Stimulated activated CD8-positive, alpha-beta memory T cell treated with anti-CD3 and anti-CD28 coated beads, Interleukin-7, amount 100 ng/mL, for 1 hour (primary cell): ENCODE results near the gene ZNF548.
"Not testable (repeated sequence)": the region's sequence is repeated elsewhere in the genome, so short reads cannot be mapped to it uniquely, and the experiment has no call there.

Source experiments
- DNase-seq, 2 donors: peaks; one replicate each; pipeline ENCODE4 v3.0.0-alpha.2; 2020; ENCODE audit warnings: low read depth in 2 of 2

The ZNF548 gene

DNA sequence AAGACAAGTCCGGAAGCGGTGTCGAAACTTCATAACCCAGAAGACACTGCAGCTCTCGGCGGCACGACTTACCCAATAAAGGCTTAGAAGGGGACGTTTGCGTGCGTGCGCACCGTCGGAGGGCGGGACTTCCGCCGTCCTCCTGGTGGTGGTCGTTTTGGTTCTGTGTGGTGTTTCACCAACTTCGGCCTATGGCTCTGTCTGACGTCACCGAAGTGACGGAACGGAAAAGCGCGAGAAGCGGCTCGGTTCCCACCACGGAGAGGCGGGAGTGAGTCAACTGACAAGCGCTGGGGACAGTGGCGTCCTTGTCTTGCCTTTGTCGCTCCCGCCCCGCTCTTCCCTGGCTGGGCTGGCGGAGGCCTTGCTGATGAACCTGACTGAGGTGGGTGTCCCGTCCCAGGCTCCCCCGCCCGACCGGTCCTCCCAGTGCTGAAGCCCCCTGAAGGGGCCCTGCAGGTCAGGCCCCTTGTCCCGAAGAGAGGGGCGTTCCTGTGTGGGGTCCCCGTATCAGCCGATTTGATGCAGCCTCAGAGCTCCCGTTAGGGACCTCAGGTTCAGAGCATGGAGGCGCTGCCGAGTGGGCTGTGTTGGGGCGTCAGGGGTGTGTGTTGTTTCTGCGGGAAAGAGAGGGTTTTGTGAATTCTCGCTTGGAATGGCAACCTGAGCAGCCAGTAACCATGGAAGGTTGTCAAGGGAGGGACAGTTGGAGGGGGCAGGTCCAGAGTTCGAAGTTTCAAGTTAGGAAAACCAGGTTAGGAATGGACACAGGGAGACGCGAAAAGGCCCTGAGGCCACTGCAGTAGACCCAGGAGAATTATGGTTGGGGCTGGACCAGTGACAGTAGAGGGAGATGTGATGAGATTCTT, at the start of gene ZNF548:
ZNF548 (plus strand) TSS at position 125 of the 869 bp plus-strand sequence; CDS start at position 371, 246 bp downstream.
- DNase-seq: peak; percentile 96 to 97

DNA sequence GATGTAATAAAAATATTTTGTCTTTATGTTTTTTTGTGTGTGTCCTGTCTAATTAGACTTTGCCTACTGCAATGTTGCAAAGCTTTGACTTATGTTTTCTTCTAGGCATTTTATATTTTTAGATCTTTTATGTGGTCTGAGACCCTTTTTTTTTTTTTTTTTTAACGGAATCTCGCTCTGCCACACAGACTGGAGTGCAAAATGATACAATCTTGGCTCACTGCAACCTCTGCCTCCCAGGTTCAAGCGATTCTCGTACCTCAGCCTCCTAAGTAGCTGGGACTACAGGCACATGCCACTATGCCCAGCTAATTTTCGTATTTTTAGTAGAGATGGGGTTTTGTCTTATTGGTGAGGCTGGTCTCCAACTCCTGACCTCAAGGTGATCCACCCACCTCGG, 47.1 kb upstream of the ZNF548 start:
- no peak for DNase-seq

DNA sequence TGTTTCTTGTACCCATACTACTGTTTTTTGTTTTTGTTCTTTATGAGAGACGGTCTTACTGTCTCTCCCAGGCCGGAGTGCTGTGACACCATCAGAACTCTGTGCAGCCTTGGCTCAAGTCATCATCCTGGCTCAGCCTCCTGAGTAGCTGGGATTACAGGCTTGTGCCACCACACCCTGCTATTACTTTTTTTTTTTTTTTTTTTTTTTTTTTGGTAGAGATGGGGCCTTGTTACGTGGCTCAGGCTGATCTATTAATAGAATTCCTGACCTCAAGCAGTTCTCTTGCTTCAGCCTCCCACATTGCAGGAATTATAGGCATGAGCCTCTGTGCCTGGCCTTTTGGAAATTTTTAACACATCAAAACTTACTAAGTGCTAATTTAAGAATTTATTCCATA, 41.5 kb upstream of the ZNF548 start:
- DNase-seq: no peak

DNA sequence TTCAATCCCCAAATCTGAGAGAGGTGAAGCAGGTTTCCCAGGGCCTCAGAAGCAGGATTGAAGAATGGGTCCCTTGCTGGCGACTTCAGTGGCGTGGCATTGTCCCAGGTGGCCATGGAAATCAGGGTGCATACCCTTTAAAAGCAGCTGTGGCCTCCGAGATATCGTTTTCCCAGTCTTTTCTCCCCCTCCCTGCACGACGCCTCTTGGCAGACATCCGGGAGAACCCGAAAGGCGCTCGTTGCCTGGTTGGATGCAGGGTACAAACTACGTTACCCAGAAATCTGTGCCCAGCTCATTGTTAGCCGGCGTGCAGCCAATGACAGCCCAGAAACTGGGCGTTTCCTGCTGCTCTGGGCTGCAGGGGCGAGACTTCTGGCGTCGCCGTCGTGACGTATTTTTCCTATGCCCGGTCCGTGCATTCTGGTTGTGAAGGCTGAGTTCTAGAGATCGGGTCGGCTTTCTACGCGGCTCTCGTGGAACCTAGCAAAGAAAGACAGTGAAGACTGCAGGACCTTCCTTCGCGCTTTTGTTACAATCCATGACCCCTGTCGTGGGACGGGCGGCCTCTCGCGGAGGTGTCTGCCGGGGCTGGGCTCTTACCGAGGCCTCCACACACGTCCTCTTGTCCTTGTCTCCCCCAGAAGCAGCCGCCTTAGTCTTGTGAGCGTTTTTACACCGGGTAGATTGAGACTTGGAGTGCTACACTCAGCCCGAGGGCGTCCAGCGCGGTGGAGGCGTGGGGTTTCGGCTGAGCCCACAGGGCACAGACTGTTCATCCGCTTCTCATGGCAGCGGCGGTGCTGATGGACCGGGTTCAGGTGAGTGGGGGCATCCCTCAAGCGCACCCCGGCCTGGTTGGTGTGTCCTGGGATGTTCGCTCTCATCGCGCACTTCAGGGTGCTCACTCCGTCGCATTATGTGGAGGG, 38.5 kb upstream of the ZNF548 start, which contains the start of gene ZNF304:
ZNF304 (plus strand) TSS at position 395 of the 929 bp plus-strand sequence; CDS start at position 789, 394 bp downstream.
- peak; percentile 64 to 66 for DNase-seq

DNA sequence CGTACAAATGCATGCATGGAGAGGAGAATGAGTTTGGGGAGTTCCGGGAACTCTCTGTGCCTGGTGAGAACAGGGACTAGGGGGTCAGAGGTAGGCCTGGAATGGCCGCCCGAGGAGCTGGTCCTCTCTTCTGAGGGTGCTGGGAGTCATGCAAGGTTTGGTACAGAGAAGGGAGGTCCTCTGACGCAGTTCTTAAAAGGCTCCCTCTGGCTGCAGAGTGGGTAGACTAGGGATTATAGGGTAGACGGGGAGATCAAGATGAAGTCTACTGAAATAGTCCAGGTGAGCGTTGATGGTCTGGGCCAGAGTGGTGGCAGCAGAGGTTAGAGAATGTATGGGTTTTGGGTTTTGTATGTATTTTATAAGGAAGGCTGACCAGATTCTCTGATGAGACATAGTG, 37.8 kb upstream of the ZNF548 start:
- DNase-seq: no peak

DNA sequence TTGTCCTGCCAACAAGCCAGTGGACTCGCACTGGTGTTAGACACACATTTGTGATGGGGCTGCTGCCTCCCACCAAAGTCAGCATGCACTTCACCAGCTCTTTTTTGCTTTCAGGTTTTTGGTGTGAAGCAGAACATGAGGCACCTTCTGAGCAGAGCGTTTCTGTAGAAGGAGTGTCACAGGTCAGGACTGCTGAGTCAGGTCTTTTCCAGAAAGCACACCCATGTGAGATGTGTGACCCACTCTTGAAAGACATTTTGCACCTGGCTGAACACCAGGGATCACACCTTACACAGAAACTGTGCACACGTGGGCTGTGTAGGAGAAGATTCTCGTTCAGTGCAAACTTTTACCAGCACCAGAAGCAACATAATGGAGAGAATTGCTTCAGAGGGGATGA, 33.7 kb upstream of the ZNF548 start:
- no peak for DNase-seq

DNA sequence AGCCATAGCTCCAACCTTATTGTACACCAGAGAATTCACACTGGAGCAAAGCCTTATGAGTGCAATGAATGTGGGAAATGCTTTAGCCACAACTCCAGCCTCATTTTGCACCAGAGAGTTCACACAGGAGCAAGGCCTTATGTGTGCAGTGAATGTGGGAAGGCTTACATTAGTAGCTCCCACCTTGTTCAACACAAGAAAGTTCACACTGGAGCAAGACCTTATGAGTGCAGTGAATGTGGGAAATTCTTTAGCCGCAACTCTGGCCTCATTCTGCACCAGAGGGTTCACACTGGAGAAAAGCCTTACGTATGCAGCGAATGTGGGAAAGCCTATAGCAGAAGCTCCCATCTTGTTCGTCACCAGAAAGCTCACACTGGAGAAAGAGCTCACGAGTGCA, 32.2 kb upstream of the ZNF548 start:
- no peak for DNase-seq

DNA sequence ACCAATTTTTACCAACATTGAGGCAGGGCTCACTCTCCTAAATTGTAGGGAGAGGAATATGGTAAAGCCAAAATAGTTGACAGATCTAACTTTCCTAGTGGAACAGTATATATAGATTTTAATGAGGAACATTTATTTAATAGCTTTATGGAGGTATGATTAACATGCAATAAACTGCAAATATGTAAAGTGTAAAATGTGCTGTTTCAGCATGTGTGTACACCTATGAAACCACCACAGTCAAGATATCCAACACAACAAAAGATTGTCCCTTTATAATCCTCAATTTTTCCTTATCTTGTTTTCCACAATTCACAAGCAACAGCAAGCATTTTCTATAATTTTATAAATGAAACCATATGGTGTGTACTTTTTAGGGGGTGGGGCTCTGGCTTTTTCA, 30.4 kb upstream of the ZNF548 start:
- DNase-seq: no peak

DNA sequence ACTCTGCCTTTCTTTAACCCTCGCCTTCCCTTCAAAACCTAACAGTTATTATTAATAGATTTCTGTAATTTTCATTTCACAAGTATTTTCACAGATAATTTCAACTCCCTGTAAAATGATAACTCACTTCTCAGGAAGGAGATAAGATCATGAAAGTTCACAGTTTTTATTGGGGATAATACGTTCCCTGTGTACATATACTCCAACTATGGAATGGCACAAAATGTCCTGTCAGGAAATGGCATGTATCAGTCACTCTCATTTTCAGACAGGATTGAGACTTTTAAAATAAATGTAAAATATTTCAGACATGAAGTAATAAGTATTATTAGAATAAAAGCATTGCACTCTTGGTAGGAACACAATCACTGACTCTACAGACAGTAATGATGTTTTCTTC, 27.2 kb upstream of the ZNF548 start:
- DNase-seq: no peak

DNA sequence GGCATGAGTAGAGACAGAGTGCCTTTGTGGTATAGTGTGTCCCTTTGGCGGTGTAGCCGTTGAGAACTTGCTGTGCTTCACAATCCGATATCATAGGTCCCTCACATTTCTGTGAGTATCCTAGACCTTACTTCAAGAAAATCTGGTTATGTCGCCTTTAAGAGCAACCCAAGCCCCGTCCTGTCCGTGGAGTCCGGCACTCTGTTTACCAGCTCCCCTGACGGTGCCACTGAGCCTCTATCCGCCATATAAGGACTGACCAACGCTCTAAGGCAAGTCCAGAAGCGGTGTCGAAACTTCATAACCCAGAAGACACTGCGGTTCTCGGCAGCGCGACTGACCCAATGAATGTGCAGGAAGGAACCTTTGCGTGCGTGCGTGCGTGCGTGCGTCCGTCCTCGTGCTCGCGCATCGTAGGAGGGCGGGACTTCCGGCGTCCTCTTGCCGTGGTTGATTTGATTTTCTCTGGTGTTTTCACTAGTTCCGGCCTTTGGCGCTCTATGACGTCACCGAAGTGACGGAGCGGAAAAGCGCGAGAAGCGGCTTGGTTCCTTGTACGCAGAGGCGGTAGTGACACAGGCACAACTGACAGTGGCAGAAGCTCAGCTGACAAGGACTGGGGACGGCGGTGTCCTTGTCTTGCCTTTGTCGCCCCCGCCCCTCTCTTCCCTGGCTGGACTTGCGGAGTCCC, 26.5 kb upstream of the ZNF548 start, which contains the start of the genes TRAPPC2B and ZNF547:
TRAPPC2B (plus strand) TSS at position 555 of the 691 bp plus-strand sequence. CDS start 1,283 bp downstream, outside the sequence.
ZNF547 (plus strand) TSS at position 555 of the 691 bp plus-strand sequence. CDS start 5,005 bp downstream, outside the sequence.
- peak; percentile 96 to 98 for DNase-seq

DNA sequence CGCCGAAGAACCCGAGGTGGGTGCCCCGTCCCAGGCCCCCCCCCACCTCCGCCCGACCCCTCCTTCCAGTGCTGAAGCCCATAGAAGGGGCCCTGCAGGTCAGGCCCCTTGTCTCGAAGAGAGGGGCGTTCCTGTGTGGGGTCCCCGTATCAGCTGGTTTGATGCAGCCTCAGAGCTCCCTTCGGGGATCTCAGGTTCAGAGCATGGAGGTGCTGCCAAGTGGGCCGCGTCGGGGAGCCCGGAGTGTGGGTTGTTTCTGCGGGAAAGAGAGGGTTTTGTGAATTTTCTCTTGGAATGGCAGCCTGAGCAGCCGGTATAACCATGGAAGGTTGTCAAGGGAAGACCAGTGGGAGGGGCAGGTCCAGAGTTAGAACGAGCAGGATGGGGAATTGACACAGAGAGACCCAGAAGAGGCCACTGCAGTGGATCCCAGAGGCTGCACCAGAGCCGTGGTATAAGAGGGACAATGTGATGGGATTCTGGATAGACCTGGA, 25.9 kb upstream of the ZNF548 start:
- no peak for DNase-seq

DNA sequence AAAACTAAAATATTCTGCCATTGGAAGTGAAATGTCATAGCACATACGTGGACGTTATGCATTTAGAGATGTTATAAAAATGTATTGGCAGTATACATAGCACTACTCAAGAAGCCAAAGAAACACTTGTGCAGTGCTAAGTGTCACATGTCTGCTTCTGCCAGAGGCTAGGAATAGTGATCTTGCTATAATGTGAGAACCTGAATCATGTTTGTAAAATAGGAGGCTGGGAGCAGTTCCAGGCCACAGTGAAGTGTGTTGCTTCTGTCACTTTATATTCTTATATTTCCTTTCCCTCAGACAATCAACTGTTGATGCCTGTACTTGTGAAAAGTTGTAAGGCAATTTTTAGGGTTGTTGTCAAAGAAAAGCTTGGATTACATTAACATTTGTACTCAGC, 22.9 kb upstream of the ZNF548 start:
- DNase-seq: no peak

DNA sequence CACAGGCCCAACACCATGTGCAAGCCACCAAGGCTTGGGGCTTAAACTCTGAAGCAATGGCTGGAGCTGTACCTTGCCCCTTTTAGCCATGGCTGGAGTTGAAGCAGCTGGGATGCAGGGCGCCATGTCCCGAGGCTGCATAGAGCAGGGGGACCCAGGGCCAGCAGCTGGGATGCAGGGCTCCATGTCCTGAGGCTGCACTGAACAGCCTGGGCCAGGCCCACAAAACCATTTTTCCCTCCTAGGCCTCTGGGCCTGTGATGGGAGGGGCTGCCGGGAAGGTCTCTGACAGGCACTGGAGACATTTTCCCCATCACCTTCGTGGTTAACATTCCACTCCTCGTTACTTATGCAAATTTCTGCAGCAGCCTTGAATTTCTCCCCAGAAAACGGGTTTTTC, 15.5 kb upstream of the ZNF548 start:
- no peak for DNase-seq

DNA sequence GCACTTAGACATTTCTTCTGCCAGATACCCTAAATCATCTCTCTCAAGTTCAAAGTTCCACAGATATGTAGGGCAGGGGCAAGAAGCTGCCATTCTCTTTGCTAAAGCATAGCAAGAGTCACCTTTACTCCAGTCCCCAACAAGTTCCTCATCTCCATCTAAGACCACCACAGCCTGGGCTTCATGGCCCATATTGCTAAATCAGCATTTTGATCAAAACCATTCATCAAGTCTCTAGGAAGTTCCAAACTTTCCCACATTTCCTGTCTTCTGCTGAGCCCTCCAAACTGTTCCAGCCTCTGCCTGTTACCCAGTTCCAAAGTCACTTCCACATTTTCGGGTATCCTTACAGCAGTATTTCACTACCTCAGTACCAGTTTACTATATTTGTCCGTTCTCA, 15.0 kb upstream of the ZNF548 start:
- DNase-seq: not testable (repeated sequence)

DNA sequence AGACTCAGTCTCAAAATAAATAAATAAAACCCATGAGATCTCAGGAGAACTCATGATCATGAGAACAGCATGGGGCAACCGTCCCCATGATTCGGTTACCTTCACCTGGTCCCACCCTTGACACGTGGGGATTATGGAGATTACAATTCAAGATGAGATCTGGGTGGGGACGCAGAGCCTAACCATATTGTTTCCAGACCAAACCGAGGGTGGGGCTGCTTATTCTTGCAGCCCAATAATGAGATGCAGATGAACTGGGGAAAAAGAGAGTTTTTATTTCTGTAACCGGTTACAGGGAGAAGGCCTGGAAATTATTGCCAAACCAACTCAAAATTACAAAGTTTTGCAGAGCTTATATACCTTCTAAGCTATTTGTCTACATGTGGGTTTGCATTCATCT, 13.5 kb upstream of the ZNF548 start:
- no peak for DNase-seq

DNA sequence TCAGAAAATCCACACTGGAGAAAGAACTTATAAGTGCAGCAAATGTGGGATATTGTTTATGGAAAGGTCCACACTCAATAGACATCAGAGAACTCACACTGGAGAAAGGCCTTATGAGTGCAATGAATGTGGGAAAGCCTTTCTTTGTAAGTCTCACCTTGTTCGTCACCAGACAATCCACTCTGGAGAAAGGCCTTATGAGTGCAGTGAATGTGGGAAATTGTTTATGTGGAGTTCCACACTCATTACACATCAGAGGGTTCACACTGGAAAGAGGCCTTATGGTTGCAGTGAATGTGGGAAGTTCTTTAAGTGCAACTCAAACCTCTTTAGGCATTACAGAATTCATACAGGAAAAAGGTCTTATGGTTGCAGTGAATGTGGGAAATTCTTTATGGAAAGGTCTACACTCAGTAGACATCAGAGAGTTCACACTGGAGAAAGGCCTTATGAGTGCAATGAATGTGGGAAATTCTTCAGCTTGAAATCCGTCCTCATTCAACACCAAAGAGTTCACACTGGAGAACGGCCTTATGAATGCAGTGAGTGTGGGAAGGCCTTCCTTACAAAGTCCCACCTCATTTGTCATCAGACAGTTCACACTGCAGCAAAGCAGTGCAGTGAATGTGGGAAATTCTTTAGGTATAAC, 12.0 kb upstream of the ZNF548 start:
- no peak for DNase-seq

DNA sequence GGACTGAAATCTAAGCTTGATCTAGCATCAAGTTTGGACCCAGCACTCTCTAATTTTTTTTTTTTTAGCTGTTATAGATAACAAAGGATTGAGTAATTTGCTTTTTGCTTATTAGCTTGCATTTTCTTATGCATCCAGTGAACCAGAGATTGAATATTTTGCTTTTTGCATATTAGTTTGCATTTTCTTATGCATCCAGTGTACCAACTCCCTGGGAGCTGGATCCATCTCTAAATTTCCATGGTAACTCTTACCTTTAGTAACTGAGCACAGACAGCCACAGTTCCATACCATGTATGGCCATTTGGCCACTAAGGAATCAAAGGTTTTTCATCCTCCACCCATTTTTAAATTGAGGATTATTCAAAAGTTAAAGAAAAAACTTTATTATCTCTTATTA, 8.7 kb upstream of the ZNF548 start:
- no peak for DNase-seq

DNA sequence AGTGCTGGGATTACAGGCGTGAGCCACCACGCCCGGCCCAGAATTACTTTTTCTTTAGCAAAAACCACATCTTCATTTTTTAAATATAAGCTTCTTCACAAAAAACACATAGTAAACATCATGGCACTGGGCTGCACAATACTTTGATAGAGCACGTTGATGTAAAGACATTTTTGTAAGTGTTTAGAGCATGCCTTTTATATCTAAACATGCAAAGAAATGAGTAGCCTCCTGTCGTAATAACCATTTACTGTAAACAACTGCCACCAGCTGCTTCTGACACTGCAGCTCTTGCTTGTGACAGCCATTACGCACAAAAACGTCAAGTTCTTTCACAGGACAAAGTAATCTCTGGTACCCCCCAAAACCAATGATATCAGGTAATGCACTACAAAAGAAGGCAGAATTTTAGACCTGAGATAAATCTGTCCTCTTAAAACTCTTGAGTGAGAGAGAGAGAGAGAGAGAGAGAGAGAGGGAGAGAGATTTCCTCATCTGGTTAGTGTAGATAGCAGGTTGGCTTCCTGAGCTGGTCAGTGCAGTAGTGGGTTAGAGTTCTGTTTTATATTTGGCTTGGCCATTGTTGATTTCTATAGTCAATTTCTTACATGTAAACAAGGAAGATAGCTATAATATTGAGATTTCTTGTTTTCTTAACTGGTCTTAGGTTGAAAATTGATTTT, 6.7 kb upstream of the ZNF548 start:
- DNase-seq: no peak

DNA sequence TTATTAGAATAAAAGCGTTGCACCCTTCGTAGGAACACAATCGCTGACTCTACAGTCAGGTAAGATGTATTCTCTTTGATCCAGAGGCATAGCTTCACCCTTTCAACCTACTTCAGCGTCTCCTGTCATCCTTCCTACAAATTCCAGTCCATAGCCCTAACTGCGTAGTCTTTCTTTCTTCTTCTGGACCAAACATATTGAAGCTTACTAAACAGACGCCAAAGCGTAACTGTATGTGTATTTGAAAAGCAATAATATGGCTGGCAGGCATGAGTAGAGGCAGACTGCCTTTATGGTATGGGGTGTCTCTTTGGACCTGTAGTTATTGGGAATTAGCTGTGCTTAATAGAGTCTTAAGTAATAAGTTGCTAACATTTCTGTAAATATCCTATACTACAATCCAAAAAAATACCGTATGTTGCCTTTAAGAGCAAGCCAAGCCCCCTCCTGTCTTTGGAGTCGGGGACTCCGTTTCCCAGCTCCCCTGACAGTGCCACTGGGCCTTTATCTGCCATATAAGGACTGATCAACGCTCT, 392 bp upstream of the ZNF548 start:
- DNase-seq: no peak

DNA sequence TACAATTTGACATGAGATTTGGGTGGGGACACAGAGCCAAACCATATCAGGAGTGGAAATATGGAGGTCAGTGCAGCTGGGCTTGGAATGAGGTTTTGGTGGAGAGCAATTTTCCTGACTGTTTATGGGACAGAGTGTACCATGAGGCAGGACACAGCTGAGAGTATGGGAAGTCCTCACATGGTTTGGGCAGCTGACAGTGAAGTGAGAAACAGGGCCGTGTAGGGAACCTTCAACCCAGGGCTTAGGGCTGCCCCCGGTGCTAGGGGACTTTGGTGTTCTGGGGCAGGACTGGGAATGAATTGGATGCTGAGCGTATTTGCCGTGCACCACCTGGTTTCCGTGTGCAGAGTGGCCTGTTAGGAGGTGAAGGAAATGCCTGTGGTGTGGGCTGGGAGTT, 6.1 kb downstream of the ZNF548 start:
- no peak for DNase-seq
